Loucy (cell line): ENCODE data around the gene FAM24A.

Source experiments
- H2AFZ ChIP-seq: fragments of 200-600 bp; sonication (generic); 2 replicates; pipeline ENCODE4 v1.6.0; 2016; ENCODE audit warnings: antibody characterized with exemption, mild to moderate bottlenecking, low read length, moderate library complexity
- H3F3A ChIP-seq: fragments of 200-600 bp; 2 replicates; pipeline ENCODE4 v1.6.0; 2016; ENCODE audit warnings: antibody characterized with exemption, low read depth, mild to moderate bottlenecking
- H3K27me3 ChIP-seq: fragments of 200-600 bp; sonication (generic); 2 replicates; pipeline ENCODE4 v1.6.1; 2014; ENCODE audit warnings: low read length, mild to moderate bottlenecking; ENCODE audit not compliant: insufficient read depth, poor library complexity, severe bottlenecking
- H3K36me3 ChIP-seq: fragments of 200-600 bp; sonication (generic); 2 replicates; pipeline ENCODE4 v1.6.1; 2016; ENCODE audit warnings: low read length; ENCODE audit not compliant: insufficient read depth
- H3K4me1 ChIP-seq: fragments of 200-600 bp; sonication (generic); 2 replicates; pipeline ENCODE4 v1.5.1; 2014; ENCODE audit warnings: low read length, mild to moderate bottlenecking; ENCODE audit not compliant: insufficient read depth, poor library complexity, severe bottlenecking
- H3K4me2 ChIP-seq: fragments of 200-600 bp; sonication (generic); 2 replicates; pipeline ENCODE4 v1.6.0; 2014; ENCODE audit warnings: antibody characterized with exemption, low read length, low read depth, mild to moderate bottlenecking; ENCODE audit not compliant: poor library complexity, severe bottlenecking
- H3K4me3 ChIP-seq: fragments of 200-600 bp; sonication (generic); 2 replicates; pipeline ENCODE4 v1.5.1; 2014; ENCODE audit warnings: low read length, mild to moderate bottlenecking, mixed read lengths; ENCODE audit not compliant: poor library complexity, severe bottlenecking
- H3K79me2 ChIP-seq: fragments of 200-600 bp; sonication (generic); 2 replicates; pipeline ENCODE4 v1.6.1; 2014; ENCODE audit warnings: low read length; ENCODE audit not compliant: insufficient read depth
- H3K9ac ChIP-seq: fragments of 200-600 bp; sonication (generic); 2 replicates; pipeline ENCODE4 v1.6.0; 2014; ENCODE audit warnings: mild to moderate bottlenecking, low read depth, low read length, moderate library complexity; ENCODE audit not compliant: poor library complexity, severe bottlenecking
- H3K9me2 ChIP-seq: fragments of 200-600 bp; sonication (generic); replicated peaks from 2 replicates; pipeline ENCODE4 v1.6.1; 2016; ENCODE audit warnings: low read depth, low read length, mixed read lengths
- H3K9me3 ChIP-seq: fragments of 200-600 bp; sonication (generic); 2 replicates; pipeline ENCODE4 v1.6.1; 2014; ENCODE audit warnings: mild to moderate bottlenecking, antibody characterized with exemption, low read length, low read depth; ENCODE audit not compliant: insufficient read depth
- H4K20me1 ChIP-seq: fragments of 200-600 bp; sonication (generic); 2 replicates; pipeline ENCODE4 v1.6.0; 2014; ENCODE audit warnings: antibody characterized with exemption, low read length, mild to moderate bottlenecking; ENCODE audit not compliant: insufficient read depth, poor library complexity, severe bottlenecking
- CTCF ChIP-seq: fragments of 200-600 bp; sonication (generic); conservative IDR thresholded peaks from 2 replicates; pipeline ENCODE4 v1.5.1; 2014; ENCODE audit warnings: mild to moderate bottlenecking, antibody characterized with exemption, low read length
- EZH2phosphoT487 ChIP-seq: fragments of 200-600 bp; IDR thresholded peaks from 2 replicates; pipeline ENCODE4 v1.6.1; 2018; ENCODE audit warnings: antibody characterized with exemption, mild to moderate bottlenecking, moderate library complexity, borderline replicate concordance

Gene FAM24A

DNA sequence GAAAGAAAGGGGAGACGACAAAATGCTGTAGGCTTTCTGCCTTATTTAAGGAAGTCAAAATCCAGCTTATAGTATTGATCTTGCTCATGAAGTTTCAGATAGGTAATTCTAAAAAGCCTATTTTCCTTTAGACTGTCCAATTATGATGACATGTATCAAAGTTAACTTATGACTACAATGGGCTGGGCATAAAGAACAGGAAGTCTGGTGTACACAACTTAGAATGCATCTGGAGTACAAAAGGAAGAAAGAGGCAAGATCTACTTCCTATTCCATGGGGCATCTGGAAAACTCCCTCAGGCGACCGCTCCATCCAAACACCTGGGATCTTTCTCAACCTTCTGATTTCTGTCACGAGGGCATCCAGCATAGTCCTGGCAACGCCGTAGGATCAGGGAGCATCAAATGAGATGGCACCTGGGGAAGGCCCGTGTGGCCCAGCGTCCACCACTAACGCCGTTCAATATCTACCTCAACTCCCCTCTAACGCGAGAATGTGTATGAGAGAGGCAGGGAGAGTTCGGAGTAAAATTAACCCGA is 31.5 kb upstream of the FAM24A start:
- peak overlapping the region; percentile 93 for H3K9ac ChIP-seq
- H3K9me2 ChIP-seq, result no peaks in the 10 kb centered on the region
- TF ChIP-seq CTCF, result no peak
- TF ChIP-seq EZH2phosphoT487, result no peak
- H3K4me2 ChIP-seq, result peak overlapping the region; percentile 93
- H3K27me3 ChIP-seq, result no peaks in the 10 kb centered on the region
- H3K36me3 ChIP-seq, result no peaks in the 10 kb centered on the region
- H3K9me3 ChIP-seq, result no peaks in the 10 kb centered on the region
- H4K20me1 ChIP-seq, result peaks cover 32% of the 10 kb centered on the region
- peak overlapping the region; percentile 88 for H2AFZ ChIP-seq
- H3K4me3 ChIP-seq, result peak overlapping the region; percentile 99
- H3K79me2 ChIP-seq, result peaks cover 66% of the 10 kb centered on the region
- H3K4me1 ChIP-seq, result peaks cover 42% of the 10 kb centered on the region
- H3F3A ChIP-seq, result no peaks in the 10 kb centered on the region; the same call in 1 of the 2 replicates

DNA sequence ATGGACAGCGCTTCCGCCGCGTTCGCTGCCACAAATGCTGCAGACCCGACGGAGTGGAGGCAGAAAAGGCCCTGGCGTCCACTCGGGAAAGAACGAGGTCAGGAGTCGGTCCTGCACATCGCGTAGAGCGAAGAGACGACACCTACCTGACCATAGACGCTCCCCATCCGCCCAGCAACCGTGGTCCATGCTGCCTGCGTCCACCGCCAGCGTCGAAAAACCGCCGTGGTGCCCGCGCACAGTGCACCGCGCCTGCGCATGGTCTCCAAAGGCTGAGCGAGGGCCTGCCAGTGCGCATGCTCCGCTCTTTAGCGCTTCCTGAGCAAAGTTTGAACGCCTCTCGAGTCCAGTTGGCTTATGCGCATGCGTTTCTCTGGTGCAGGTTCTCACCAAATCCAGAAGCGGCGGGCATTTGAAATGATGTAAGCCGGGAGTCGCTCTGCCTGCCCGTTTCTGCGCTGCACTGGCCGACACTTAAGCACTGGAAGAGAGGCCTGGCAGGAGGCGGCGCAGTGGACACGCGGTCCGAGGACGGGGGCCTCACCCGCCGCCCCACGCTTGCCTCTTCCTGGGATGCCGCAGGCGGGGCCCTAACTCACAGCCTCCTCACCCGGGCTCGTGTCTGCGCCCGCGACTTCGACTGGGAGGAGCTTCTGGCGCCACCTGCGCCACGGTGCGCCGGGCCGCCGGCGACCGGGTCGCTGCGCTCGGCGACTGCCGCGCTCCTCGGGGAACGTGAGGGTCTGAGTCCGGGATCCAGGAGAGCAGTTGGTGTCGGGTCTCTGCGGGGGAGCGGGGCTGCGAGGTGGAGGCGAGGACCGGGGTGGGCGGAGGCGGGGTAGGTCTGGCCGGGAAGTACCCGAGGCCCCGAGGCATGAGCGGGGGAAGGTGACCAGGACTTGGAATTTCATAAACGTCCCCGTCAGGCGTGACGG is 30.8 kb upstream of the FAM24A start, which contains the start of gene FAM24B:
Gene FAM24B, minus strand, starts transcription at position 243 of the 935 bp plus-strand sequence. CDS start 29,066 bp downstream, outside the sequence.
- H3K9ac ChIP-seq, result peak within 1 kb of the TSS; percentile 93
- no peaks in the 10 kb centered on the region for H3K27me3 ChIP-seq

GRCh38 chr10:122882766-122883165 is 27.6 kb upstream of the FAM24A start:
- Histone ChIP-seq H3K4me1 (peaks cover 21% of the 10 kb centered on the region), H3K9me2 (no peaks in the 10 kb centered on the region), H4K20me1 (peaks cover 11% of the 10 kb centered on the region), H3K9me3 (no peaks in the 10 kb centered on the region), H3K9ac (no peak overlapping the region), H2AFZ (no peak overlapping the region), H3K4me2 (peak overlapping the region; percentile 14), H3K79me2 (peaks cover 27% of the 10 kb centered on the region), H3F3A (no peaks in the 10 kb centered on the region), H3K4me3 (no peak overlapping the region), H3K36me3 (no peaks in the 10 kb centered on the region), H3K27me3 (no peaks in the 10 kb centered on the region)
- TF ChIP-seq EZH2phosphoT487, result no peak
- no peak for TF ChIP-seq CTCF

More for the DNA sequence above, 30.8 kb upstream of the FAM24A start, which contains the start of gene FAM24B:
- H3K4me1 ChIP-seq, result peaks cover 42% of the 10 kb centered on the region
- TF ChIP-seq EZH2phosphoT487, result no peak
- TF ChIP-seq CTCF, result no peak
- H3K36me3 ChIP-seq, result no peaks in the 10 kb centered on the region
- peaks cover 30% of the 10 kb centered on the region for H4K20me1 ChIP-seq
- H3F3A ChIP-seq, result no peaks in the 10 kb centered on the region; the same call in 1 of the 2 replicates
- no peaks in the 10 kb centered on the region for H3K9me3 ChIP-seq
- H3K79me2 ChIP-seq, result peaks cover 59% of the 10 kb centered on the region
- H3K4me3 ChIP-seq, result peak within 1 kb of the TSS; percentile 99
- H2AFZ ChIP-seq, result peak within 1 kb of the TSS; percentile 95
- no peaks in the 10 kb centered on the region for H3K9me2 ChIP-seq
- peak within 1 kb of the TSS; percentile 96 for H3K4me2 ChIP-seq
